Thoracic aorta (tissue), 2 donors: ENCODE results near the gene RSAD2. TPM values are rescaled to one million over a fixed set of nuclear protein-coding genes. Genes with fewer than 3 reads are reported as not detected.

Experiments
- ATAC-seq: fragments of 150-250 bp; one replicate; pipeline ENCODE4 v1.8.0; 2017; ENCODE audit warnings: low read depth; ENCODE audit not compliant: insufficient number of reproducible peaks, low FRiP score
- DNase-seq: peaks from one replicate; pipeline ENCODE4 v3.0.0-alpha.2; 2020; ENCODE audit warnings: low spot score
- H3K27ac ChIP-seq, 2 donors: fragments of 200-600 bp; sonication (generic); 1 replicate in 1 of 2; 2 replicates in 1 of 2; pipeline ENCODE4 v1.5.1; 2016; ENCODE audit warnings: mild to moderate bottlenecking in 2 of 2, moderate library complexity in 2 of 2
- H3K27me3 ChIP-seq: fragments of 200-600 bp; sonication (generic); replicated peaks from 2 replicates; pipeline ENCODE4 v1.6.0; 2016; ENCODE audit warnings: mild to moderate bottlenecking; ENCODE audit not compliant: insufficient read depth
- H3K36me3 ChIP-seq: fragments of 200-600 bp; sonication (generic); one replicate; pipeline ENCODE4 v1.5.1; 2016
- H3K4me1 ChIP-seq, 2 donors: fragments of 200-600 bp; sonication (generic); 1 replicate in 1 of 2; 2 replicates in 1 of 2; pipeline versions ENCODE4 v1.5.1 to v1.6.0; 2016; ENCODE audit warnings: low read depth in 2 of 2, mild to moderate bottlenecking in 1 of 2; ENCODE audit not compliant: control insufficient read depth in 1 of 2
- H3K4me3 ChIP-seq: fragments of 200-600 bp; sonication (generic); 2 replicates; pipeline ENCODE4 v1.5.1; 2016; ENCODE audit warnings: mild to moderate bottlenecking
- H3K9me3 ChIP-seq: fragments of 200-600 bp; sonication (generic); 2 replicates; pipeline ENCODE4 v1.5.1; 2016
- total RNA-seq, 2 donors: library from RNA; depleted of rRNA; stranded (reverse); fragments of >200 nt; gene quantifications; one replicate each; pipeline versions ENCODE4 v1.1.0 to v1.2.3, GENCODE V29; 2016
- TF ChIP-seq, protein P1 (sequence below): fragments of 200-600 bp; sonication (generic); IDR thresholded peaks from one replicate; pipeline ENCODE4 v1.5.1; 2019; ENCODE audit warnings: antibody characterized with exemption

Gene RSAD2
- total RNA-seq, 2 donors from 2014 or later, result 11.3 to 11.8 TPM

- Histone ChIP-seq H3K27ac (no peak overlapping the region), H3K9me3 (no peaks in the 10 kb centered on the region), H3K4me3 (no peak overlapping the region), H3K36me3 (no peaks in the 10 kb centered on the region), H3K27me3 (no peaks in the 10 kb centered on the region), H3K4me1 (peaks cover 0 to 5% of the 10 kb centered on the region in 2 donors)
- TF ChIP-seq, protein P1, sequence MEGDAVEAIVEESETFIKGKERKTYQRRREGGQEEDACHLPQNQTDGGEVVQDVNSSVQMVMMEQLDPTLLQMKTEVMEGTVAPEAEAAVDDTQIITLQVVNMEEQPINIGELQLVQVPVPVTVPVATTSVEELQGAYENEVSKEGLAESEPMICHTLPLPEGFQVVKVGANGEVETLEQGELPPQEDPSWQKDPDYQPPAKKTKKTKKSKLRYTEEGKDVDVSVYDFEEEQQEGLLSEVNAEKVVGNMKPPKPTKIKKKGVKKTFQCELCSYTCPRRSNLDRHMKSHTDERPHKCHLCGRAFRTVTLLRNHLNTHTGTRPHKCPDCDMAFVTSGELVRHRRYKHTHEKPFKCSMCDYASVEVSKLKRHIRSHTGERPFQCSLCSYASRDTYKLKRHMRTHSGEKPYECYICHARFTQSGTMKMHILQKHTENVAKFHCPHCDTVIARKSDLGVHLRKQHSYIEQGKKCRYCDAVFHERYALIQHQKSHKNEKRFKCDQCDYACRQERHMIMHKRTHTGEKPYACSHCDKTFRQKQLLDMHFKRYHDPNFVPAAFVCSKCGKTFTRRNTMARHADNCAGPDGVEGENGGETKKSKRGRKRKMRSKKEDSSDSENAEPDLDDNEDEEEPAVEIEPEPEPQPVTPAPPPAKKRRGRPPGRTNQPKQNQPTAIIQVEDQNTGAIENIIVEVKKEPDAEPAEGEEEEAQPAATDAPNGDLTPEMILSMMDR, result no peak
- DNase-seq, result no peak
- no peak for ATAC-seq
Measured at GRCh38 chr2:6913415-6914157, 36.0 kb downstream of the RSAD2 start.

- Histone ChIP-seq H3K9me3 (no peaks in the 10 kb centered on the region), H3K36me3 (no peaks in the 10 kb centered on the region), H3K27ac (no peak overlapping the region), H3K4me3 (no peak overlapping the region), H3K27me3 (no peaks in the 10 kb centered on the region), H3K4me1 (peaks cover 3 to 14% of the 10 kb centered on the region in 2 donors)
- ATAC-seq, result no peak
- DNase-seq, result no peak
- TF ChIP-seq, protein P1, result no peak
Measured at GRCh38 chr2:6914828-6915227, 37.3 kb downstream of the RSAD2 start.

- Histone ChIP-seq H3K4me1 (peaks cover 3 to 20% of the 10 kb centered on the region in 2 donors), H3K27me3 (no peaks in the 10 kb centered on the region)
Measured at GRCh38 chr2:6915399-6915798, 37.8 kb downstream of the RSAD2 start.

DNA sequence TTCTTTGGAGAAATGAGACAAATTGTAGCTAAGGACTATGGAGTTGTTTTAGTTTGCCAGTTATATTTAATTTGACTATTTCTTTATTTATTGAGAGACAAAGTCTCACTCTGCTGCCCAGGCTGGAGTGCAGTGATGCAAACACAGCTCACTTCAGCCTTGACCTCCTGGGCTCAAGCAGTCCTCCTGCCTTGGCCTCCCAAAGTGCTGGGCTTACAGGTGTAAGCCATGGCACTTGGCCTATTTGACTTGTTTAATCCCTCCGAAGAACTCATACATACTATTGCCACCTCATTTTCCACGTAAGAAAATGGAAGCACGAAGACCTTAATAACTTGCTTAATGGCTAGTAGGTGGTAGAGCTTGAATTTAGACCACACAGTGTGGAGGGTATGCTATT, 38.6 kb downstream of the RSAD2 start:
- Histone ChIP-seq H3K4me3 (no peak overlapping the region), H3K36me3 (no peaks in the 10 kb centered on the region), H3K27me3 (no peaks in the 10 kb centered on the region), H3K9me3 (no peaks in the 10 kb centered on the region), H3K27ac (no peak overlapping the region), H3K4me1 (peaks cover 3 to 28% of the 10 kb centered on the region in 2 donors)
- DNase-seq, result no peak
- no peak for ATAC-seq
- TF ChIP-seq, protein P1, result no peak

More at GRCh38 chr2:6915399-6915798, 37.8 kb downstream of the RSAD2 start:
- no peak overlapping the region for H3K4me3 ChIP-seq
- no peak overlapping the region for H3K27ac ChIP-seq
- no peaks in the 10 kb centered on the region for H3K9me3 ChIP-seq
- no peak for ATAC-seq
- DNase-seq, result no peak
- no peaks in the 10 kb centered on the region for H3K36me3 ChIP-seq
- TF ChIP-seq, protein P1, result no peak

DNA sequence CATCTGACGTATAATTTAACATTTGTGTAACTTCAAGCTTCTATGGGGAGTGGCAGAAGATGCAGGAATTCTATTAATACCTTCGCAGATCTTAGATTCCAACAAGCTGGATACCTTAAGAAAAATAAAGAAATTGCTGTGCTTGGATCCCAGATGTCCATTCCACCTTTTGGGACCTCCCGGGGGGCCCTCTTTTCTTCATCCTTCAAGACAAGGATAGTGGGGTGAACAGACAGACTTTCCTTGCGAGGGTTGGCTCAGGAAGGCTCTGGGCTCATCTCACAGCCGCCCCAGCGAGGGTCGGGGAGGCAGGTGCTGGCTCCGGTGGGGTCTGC, 39.1 kb downstream of the RSAD2 start:
- ATAC-seq (no peak), DNase-seq (no peak)
- no peaks in the 10 kb centered on the region for H3K27me3 ChIP-seq
- H3K36me3 ChIP-seq, result no peaks in the 10 kb centered on the region
- no peaks in the 10 kb centered on the region for H3K9me3 ChIP-seq
- TF ChIP-seq, protein P1, result no peak
- H3K4me1 ChIP-seq, result peaks cover 3 to 31% of the 10 kb centered on the region in 2 donors
- H3K27ac ChIP-seq, result no peak overlapping the region
- H3K4me3 ChIP-seq, result peak overlapping the region; percentile 87
